SU-DHL-6 (cell line): Measurements from ENCODE around the gene MX1.

ENCODE experiments used
- EZH2phosphoT487 ChIP-seq: fragments of 200-600 bp; sonication (generic), shearing (Covaris generic); conservative IDR thresholded peaks from 2 replicates; pipeline ENCODE4 v1.6.1; 2018; ENCODE audit warnings: mild to moderate bottlenecking, antibody characterized with exemption, low read length, moderate library complexity, mixed read lengths
- TF ChIP-seq, protein P1 (sequence below): fragments of 200-600 bp; sonication (generic); IDR thresholded peaks from one replicate; pipeline ENCODE4 v1.5.1; 2017; ENCODE audit warnings: antibody characterized with exemption, mild to moderate bottlenecking, low read length, moderate library complexity; ENCODE audit not compliant: insufficient read depth, poor library complexity, severe bottlenecking

DNA sequence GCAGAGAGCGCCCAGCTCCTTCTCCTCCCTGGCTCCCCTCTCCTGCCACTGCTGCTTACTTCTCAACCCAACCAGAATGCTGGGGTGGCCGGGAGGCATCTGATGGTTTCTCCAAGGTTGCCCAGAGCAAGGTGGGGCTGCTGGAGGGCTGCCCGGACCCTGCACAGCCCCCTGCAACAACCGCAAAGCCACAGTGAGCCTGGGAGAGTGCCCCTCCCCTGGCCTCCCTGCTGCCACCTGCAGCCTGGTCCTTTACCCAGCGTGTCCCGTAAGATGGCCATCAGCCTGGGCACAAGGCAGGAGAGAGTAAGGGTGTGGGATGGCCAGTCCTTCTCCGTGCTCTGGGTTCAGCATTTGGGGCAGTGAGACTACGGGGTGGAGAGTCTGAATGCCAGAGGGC, 47.2 kb upstream of the MX1 start:
- TF ChIP-seq, protein P1, sequence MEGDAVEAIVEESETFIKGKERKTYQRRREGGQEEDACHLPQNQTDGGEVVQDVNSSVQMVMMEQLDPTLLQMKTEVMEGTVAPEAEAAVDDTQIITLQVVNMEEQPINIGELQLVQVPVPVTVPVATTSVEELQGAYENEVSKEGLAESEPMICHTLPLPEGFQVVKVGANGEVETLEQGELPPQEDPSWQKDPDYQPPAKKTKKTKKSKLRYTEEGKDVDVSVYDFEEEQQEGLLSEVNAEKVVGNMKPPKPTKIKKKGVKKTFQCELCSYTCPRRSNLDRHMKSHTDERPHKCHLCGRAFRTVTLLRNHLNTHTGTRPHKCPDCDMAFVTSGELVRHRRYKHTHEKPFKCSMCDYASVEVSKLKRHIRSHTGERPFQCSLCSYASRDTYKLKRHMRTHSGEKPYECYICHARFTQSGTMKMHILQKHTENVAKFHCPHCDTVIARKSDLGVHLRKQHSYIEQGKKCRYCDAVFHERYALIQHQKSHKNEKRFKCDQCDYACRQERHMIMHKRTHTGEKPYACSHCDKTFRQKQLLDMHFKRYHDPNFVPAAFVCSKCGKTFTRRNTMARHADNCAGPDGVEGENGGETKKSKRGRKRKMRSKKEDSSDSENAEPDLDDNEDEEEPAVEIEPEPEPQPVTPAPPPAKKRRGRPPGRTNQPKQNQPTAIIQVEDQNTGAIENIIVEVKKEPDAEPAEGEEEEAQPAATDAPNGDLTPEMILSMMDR = no peak
- TF ChIP-seq EZH2phosphoT487 = no peak
